ENCODE results near the gene SAE1. TPM values are rescaled to one million over a fixed set of nuclear protein-coding genes. Genes with fewer than 3 reads are reported as not detected.
A peak's percentile ranks its signal among the peaks of the same experiment; 100 is the strongest.

The SAE1 gene
- total RNA-seq, 1 experiment from 2014 or later = 251 TPM

- Mint-ChIP-seq H3K9me3 (ENCODE audit: unreplicated experiment) (no peaks in the 10 kb centered on the region), H3K4me1 (ENCODE audit: low read depth, unreplicated experiment) (peaks cover 22% of the 10 kb centered on the region), H3K27ac (ENCODE audit: unreplicated experiment) (no peak overlapping the region), H3K27me3 (ENCODE audit: insufficient read depth, unreplicated experiment) (no peaks in the 10 kb centered on the region), H3K36me3 (ENCODE audit: insufficient read depth, unreplicated experiment) (peaks cover 44% of the 10 kb centered on the region), H3K4me3 (ENCODE audit: unreplicated experiment) (no peak overlapping the region)
- H3K4me1 ChIP-seq = peaks cover 22% of the 10 kb centered on the region
- H3K9me3 ChIP-seq = no peaks in the 10 kb centered on the region
- H3K4me3 ChIP-seq (ENCODE audit: low read depth, low read length) = no peak overlapping the region
- intact Hi-C loops (cut with micrococcal nuclease; ENCODE audit: unreplicated experiment) = loop anchor here (10.0 kb wide), 1 partner anchor 389 kb away; the partner anchor contains the start of gene ARHGAP35
- H3K27me3 ChIP-seq (replicated peaks; ENCODE audit: control insufficient read depth, insufficient read depth, low read length) = no peaks in the 10 kb centered on the region
- H3K36me3 ChIP-seq (ENCODE audit: control insufficient read depth, insufficient read depth, low read length) = no peaks in the 10 kb centered on the region
- ChIA-PET CTCF (interaction anchor here (1.2 kb wide), 1 partner anchor 10 kb away, joined by 5 read pairs; no protein-coding TSS in a partner anchor), POLR2A (no interaction called here)
- no peak for TF ChIP-seq CTCF (IDR thresholded peaks at IDR 0.05; ENCODE audit: insufficient read depth in 1 of 2, low read depth in 1 of 2, low read length in 1 of 2, severe bottlenecking in 1 of 2, unreplicated experiment in 1 of 2)
- BruUV-seq (replicated peaks) = no TSS peak
- DNase-seq = no peak
Observed at GRCh38 chr19:47253970-47254369, 123.3 kb downstream of the SAE1 start.

GRCh38 chr19:47255879-47256692, 125.5 kb downstream of the SAE1 start, which contains the start of gene CCDC9:
TSS of gene CCDC9 (plus strand) at chr19:47256525. CDS start at chr19:47258401, 1,876 bp downstream.
- peaks cover 55% of the 10 kb centered on the region for H3K36me3 Mint-ChIP-seq (ENCODE audit: insufficient read depth, unreplicated experiment)
- CTCF ChIA-PET = interaction anchor here (0.7 to 2.3 kb wide), 14 partner anchors 8 to 532 kb away, joined by 3 to 64 read pairs (median 4); partner anchors contain the start of genes DHX34 and INAFM1
- peak within 1 kb of the TSS; percentile 96 for H3K27ac Mint-ChIP-seq (ENCODE audit: unreplicated experiment)
- POLR2A ChIA-PET = interaction anchor here (0.5 to 2.6 kb wide), 16 partner anchors 12 to 1788 kb away, joined by 3 to 71 read pairs (median 7); partner anchors contain the start of genes DHX34, FOSB, INAFM1 and PRKD2
- Histone ChIP-seq H3K4me1 (peaks cover 22% of the 10 kb centered on the region), H3K9me3 (no peaks in the 10 kb centered on the region), H3K36me3 (ENCODE audit: control insufficient read depth, insufficient read depth, low read length) (peaks cover 3% of the 10 kb centered on the region), H3K4me3 (ENCODE audit: low read depth, low read length) (peak within 1 kb of the TSS; percentile 76), H3K27me3 (replicated peaks; ENCODE audit: control insufficient read depth, insufficient read depth, low read length) (no peaks in the 10 kb centered on the region)
- no peaks in the 10 kb centered on the region for H3K9me3 Mint-ChIP-seq (ENCODE audit: unreplicated experiment)
- intact Hi-C loops (cut with micrococcal nuclease; ENCODE audit: unreplicated experiment) = loop anchor here (10.0 kb wide), 1 partner anchor 391 kb away; the partner anchor contains the start of gene ARHGAP35
- H3K4me3 Mint-ChIP-seq (ENCODE audit: unreplicated experiment) = peak within 1 kb of the TSS; percentile 92
- no peaks in the 10 kb centered on the region for H3K27me3 Mint-ChIP-seq (ENCODE audit: insufficient read depth, unreplicated experiment)
- no peak for TF ChIP-seq CTCF (IDR thresholded peaks at IDR 0.05; ENCODE audit: insufficient read depth in 1 of 2, low read depth in 1 of 2, low read length in 1 of 2, severe bottlenecking in 1 of 2, unreplicated experiment in 1 of 2)
- peaks cover 17% of the 10 kb centered on the region for H3K4me1 Mint-ChIP-seq (ENCODE audit: low read depth, unreplicated experiment)
- TSS peak; percentile 94 for BruUV-seq (replicated peaks)
- DNase-seq = peak; percentile 99

- Mint-ChIP-seq H3K4me1 (ENCODE audit: low read depth, unreplicated experiment) (peaks cover 14% of the 10 kb centered on the region), H3K27ac (ENCODE audit: unreplicated experiment) (peak overlapping the region; percentile 96), H3K36me3 (ENCODE audit: insufficient read depth, unreplicated experiment) (peaks cover 58% of the 10 kb centered on the region), H3K4me3 (ENCODE audit: unreplicated experiment) (peak overlapping the region; percentile 92), H3K27me3 (ENCODE audit: insufficient read depth, unreplicated experiment) (no peaks in the 10 kb centered on the region), H3K9me3 (ENCODE audit: unreplicated experiment) (no peaks in the 10 kb centered on the region)
- Histone ChIP-seq H3K36me3 (ENCODE audit: control insufficient read depth, insufficient read depth, low read length) (peaks cover 3% of the 10 kb centered on the region), H3K4me3 (ENCODE audit: low read depth, low read length) (peak overlapping the region; percentile 76), H3K9me3 (no peaks in the 10 kb centered on the region), H3K27me3 (replicated peaks; ENCODE audit: control insufficient read depth, insufficient read depth, low read length) (no peaks in the 10 kb centered on the region), H3K4me1 (peaks cover 22% of the 10 kb centered on the region)
- POLR2A ChIA-PET = interaction anchor here (0.5 to 2.6 kb wide), 16 partner anchors 13 to 1789 kb away, joined by 3 to 71 read pairs (median 6); partner anchors contain the start of genes DHX34, FOSB, INAFM1 and PRKD2
- peak; percentile 100 for DNase-seq
- CTCF ChIA-PET = interaction anchor here (0.7 to 2.3 kb wide), 16 partner anchors 9 to 533 kb away, joined by 3 to 64 read pairs (median 4); partner anchors contain the start of genes DHX34 and INAFM1
- no TSS peak for BruUV-seq (replicated peaks)
- no peak for TF ChIP-seq CTCF (IDR thresholded peaks at IDR 0.05; ENCODE audit: insufficient read depth in 1 of 2, low read depth in 1 of 2, low read length in 1 of 2, severe bottlenecking in 1 of 2, unreplicated experiment in 1 of 2)
- intact Hi-C loops (cut with micrococcal nuclease; ENCODE audit: unreplicated experiment) = loop anchor here (1.0 to 10.0 kb wide), 2 partner anchors 16 to 392 kb away; partner anchors contain the start of gene ARHGAP35
Observed at GRCh38 chr19:47256693-47257410, 126.2 kb downstream of the SAE1 start.

All from Caco-2 (cell line).